Measurements from ENCODE around the gene TTLL12. TPM values are rescaled to one million over a fixed set of nuclear protein-coding genes. Genes with fewer than 3 reads are reported as not detected.

TTLL12 gene
- total RNA-seq, 1 experiment from 2014 or later = 100 TPM

DNA sequence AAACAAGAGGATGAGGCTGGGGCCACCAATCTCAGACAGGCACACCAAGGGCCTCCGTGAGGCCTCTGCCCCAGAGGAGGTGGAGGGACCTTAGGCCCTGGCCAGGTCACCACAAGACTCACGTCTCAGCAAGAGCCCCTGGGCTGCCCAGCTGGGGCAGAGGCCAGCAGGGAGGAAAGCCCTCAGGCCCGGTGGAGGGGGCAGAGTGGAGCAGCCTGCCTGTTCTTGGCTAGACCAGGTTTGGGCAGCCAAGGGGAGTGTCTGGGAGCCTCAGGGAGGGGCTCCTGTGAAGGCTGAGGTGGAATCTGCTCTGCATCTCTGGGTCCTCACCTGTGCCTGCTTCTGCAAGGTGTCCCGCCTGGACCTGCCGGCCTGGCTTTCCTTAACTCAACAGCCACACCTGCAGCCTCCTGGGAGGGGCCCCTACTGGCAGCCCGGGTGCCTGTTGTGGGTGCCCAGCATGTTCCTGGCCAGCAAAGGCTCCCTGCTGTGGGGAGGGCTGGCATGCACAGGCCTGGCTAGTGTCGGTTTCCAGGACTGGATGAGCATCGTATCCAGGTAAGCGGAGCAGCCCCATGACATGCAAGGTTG lies 11.9 kb downstream of the TTLL12 start (continued):
- TF ChIP-seq YY1 (IDR thresholded peaks at IDR 0.05; ENCODE audit: extremely low read depth, insufficient replicate concordance, low read depth, low read length) (no peak), RAD21 (IDR thresholded peaks at IDR 0.05; ENCODE audit: low read depth) (no peak), MAX (IDR thresholded peaks at IDR 0.05) (no peak), ZNF274 (IDR thresholded peaks at IDR 0.05; ENCODE audit: low read depth, low read length) (no peak), ELF1 (IDR thresholded peaks at IDR 0.05; ENCODE audit: borderline replicate concordance, low read depth) (no peak)
- TF ChIP-seq, protein P1, sequence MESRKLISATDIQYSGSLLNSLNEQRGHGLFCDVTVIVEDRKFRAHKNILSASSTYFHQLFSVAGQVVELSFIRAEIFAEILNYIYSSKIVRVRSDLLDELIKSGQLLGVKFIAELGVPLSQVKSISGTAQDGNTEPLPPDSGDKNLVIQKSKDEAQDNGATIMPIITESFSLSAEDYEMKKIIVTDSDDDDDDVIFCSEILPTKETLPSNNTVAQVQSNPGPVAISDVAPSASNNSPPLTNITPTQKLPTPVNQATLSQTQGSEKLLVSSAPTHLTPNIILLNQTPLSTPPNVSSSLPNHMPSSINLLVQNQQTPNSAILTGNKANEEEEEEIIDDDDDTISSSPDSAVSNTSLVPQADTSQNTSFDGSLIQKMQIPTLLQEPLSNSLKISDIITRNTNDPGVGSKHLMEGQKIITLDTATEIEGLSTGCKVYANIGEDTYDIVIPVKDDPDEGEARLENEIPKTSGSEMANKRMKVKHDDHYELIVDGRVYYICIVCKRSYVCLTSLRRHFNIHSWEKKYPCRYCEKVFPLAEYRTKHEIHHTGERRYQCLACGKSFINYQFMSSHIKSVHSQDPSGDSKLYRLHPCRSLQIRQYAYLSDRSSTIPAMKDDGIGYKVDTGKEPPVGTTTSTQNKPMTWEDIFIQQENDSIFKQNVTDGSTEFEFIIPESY (IDR thresholded peaks at IDR 0.05; ENCODE audit: extremely low read depth, insufficient replicate concordance, low read length) = no peak

GRCh38 chr22:43173976-43174720 lies 12.8 kb downstream of the TTLL12 start:
- no peak for ATAC-seq
- ChIA-PET POLR2A (no interaction called here), CTCF (no interaction called here)
- TF ChIP-seq SIN3A (IDR thresholded peaks at IDR 0.05; ENCODE audit: low read depth) (no peak), CBX3 (IDR thresholded peaks at IDR 0.05; ENCODE audit: low read depth) (no peak), CEBPB (IDR thresholded peaks at IDR 0.05; ENCODE audit: low read depth) (no peak), REST (IDR thresholded peaks at IDR 0.05; ENCODE audit: low read depth) (no peak), TCF7L2 (IDR thresholded peaks at IDR 0.05; ENCODE audit: borderline replicate concordance, extremely low read depth, insufficient read depth, insufficient read length) (no peak), EZH2 (IDR thresholded peaks at IDR 0.05) (no peak), SP1 (IDR thresholded peaks at IDR 0.05; ENCODE audit: low read depth) (no peak), POLR2AphosphoS5 (IDR thresholded peaks at IDR 0.05; ENCODE audit: low read depth, low read length) (no peak), ATF3 (IDR thresholded peaks at IDR 0.05) (no peak), RAD21 (IDR thresholded peaks at IDR 0.05; ENCODE audit: low read depth) (no peak)

More at GRCh38 chr22:43173976-43174720, 12.8 kb downstream of the TTLL12 start:
- Histone ChIP-seq H3K9me2 (ENCODE audit: insufficient read depth) (no peaks in the 10 kb centered on the region), H3K36me3 (ENCODE audit: control insufficient read depth in 1 of 2, insufficient read depth in 2 of 2, low read length in 2 of 2) (peaks cover 18 to 58% of the 10 kb centered on the region in 2 experiments), H3K27me3 (ENCODE audit: insufficient read depth, low read length) (no peaks in the 10 kb centered on the region), H3K27ac (ENCODE audit: low read depth, low read length) (no peak overlapping the region), H3K4me1 (ENCODE audit: control insufficient read depth in 1 of 2, insufficient read depth in 2 of 2, low read length in 2 of 2) (no peaks in the 10 kb centered on the region), H3K4me3 (replicated peaks in 1 of 2; ENCODE audit: low read depth in 1 of 2, low read length in 2 of 2) (no peak overlapping the region), H3K4me2 (ENCODE audit: low read length) (no peak overlapping the region), H3K9me3 (ENCODE audit: control insufficient read depth in 1 of 2, insufficient read depth in 1 of 2, low read depth in 1 of 2, low read length in 2 of 2) (no peaks in the 10 kb centered on the region), H2AFZ (ENCODE audit: low read depth, low read length, poor library complexity, severe bottlenecking) (no peak overlapping the region), H4K20me1 (ENCODE audit: insufficient read depth) (no peaks in the 10 kb centered on the region), H3K79me2 (ENCODE audit: insufficient read depth, low read length) (no peaks in the 10 kb centered on the region), H3K9ac (ENCODE audit: low read length) (no peak overlapping the region)
- RAD21 ChIA-PET (ENCODE audit: low non-redundant PET in 1 of 2, low total read pairs in 2 of 2, uncharacterized antibody in 2 of 2, unreplicated experiment in 2 of 2) = no interaction called here
- intact Hi-C loops (cut with micrococcal nuclease) = no loop called here
- DNase-seq (ENCODE audit: low read depth, low spot score) = no peak
- no TSS peak for BruUV-seq (replicated peaks)

Measured in HCT116 (cell line).